ENCODE measurements around the gene GLOD4.
"Not testable (repeated sequence)": the region's sequence is repeated elsewhere in the genome, so short reads cannot be mapped to it uniquely, and the experiment has no call there.

GLOD4 gene

GRCh38 chr17:774313-774584 lies 7.8 kb downstream of the GLOD4 start:
- DNase-seq (ENCODE audit: low spot score) = no peak

- DNase-seq (ENCODE audit: low spot score) = no peak
These were observed 8.4 kb downstream of the GLOD4 start for GRCh38 chr17:773467-774312.

GRCh38 chr17:773016-773415 lies 9.1 kb downstream of the GLOD4 start:
- DNase-seq (ENCODE audit: low spot score) = no peak

GRCh38 chr17:767076-767475 lies 15.0 kb downstream of the GLOD4 start:
- no peak for DNase-seq (ENCODE audit: low spot score)

- DNase-seq (ENCODE audit: low spot score) = no peak
These were observed 21.7 kb downstream of the GLOD4 start for GRCh38 chr17:760371-760770.

- no peak for DNase-seq (ENCODE audit: low spot score)
These were observed 22.1 kb downstream of the GLOD4 start for GRCh38 chr17:759964-760363.

GRCh38 chr17:756010-756567 lies 26.0 kb downstream of the GLOD4 start:
- DNase-seq (ENCODE audit: low spot score) = not testable (repeated sequence)

GRCh38 chr17:755319-755961 lies 26.6 kb downstream of the GLOD4 start:
- DNase-seq (ENCODE audit: low spot score) = not testable (repeated sequence)

- no peak for DNase-seq (ENCODE audit: low spot score)
These were observed 28.7 kb downstream of the GLOD4 start for GRCh38 chr17:753418-753817.

GRCh38 chr17:752620-753219 lies 29.4 kb downstream of the GLOD4 start:
- peak; percentile 61 for DNase-seq (ENCODE audit: low spot score)

- peak; percentile 96 for DNase-seq (ENCODE audit: low spot score)
These were observed 30.0 kb downstream of the GLOD4 start, which contains the start of gene GEMIN4 for GRCh38 chr17:752002-752619. TSS of gene GEMIN4 (minus strand) at chr17:752264. CDS start at chr17:752142, 122 bp downstream.

GRCh38 chr17:751269-752001 lies 30.6 kb downstream of the GLOD4 start:
- peak; percentile 71 for DNase-seq (ENCODE audit: low spot score)

- no peak for DNase-seq (ENCODE audit: low spot score)
These were observed 31.5 kb downstream of the GLOD4 start for GRCh38 chr17:750431-751037.

- DNase-seq (ENCODE audit: low spot score) = not testable (repeated sequence)
These were observed 32.7 kb downstream of the GLOD4 start for GRCh38 chr17:749359-749758.

GRCh38 chr17:748604-749003 lies 33.5 kb downstream of the GLOD4 start:
- DNase-seq (ENCODE audit: low spot score) = not testable (repeated sequence)

GRCh38 chr17:746783-747629 lies 35.1 kb downstream of the GLOD4 start:
- no peak for DNase-seq (ENCODE audit: low spot score)

GRCh38 chr17:746181-746580 lies 35.9 kb downstream of the GLOD4 start:
- no peak for DNase-seq (ENCODE audit: low spot score)

GRCh38 chr17:745406-745805 lies 36.7 kb downstream of the GLOD4 start:
- DNase-seq (ENCODE audit: low spot score) = no peak

- DNase-seq (ENCODE audit: low spot score) = no peak
These were observed 37.1 kb downstream of the GLOD4 start for GRCh38 chr17:744937-745336.

GRCh38 chr17:743139-743538 lies 38.9 kb downstream of the GLOD4 start:
- no peak for DNase-seq (ENCODE audit: low spot score)
